Prostate gland (tissue), 2 donors: Measurements from ENCODE around the gene EGFLAM.

ENCODE experiments used
- CTCF ChIP-seq, 4 experiments: fragments of 200-600 bp in 2 of 4; fragments of 450-650 bp in 2 of 4; sonication (generic) in 2 of 4; IDR thresholded peaks; 1 replicate in 3 of 4; 2 replicates in 1 of 4; pipeline ENCODE4 v1.5.1; 2016 to 2019; ENCODE audit warnings: antibody characterized with exemption in 4 of 4, mild to moderate bottlenecking in 2 of 4, moderate library complexity in 2 of 4
- POLR2A ChIP-seq: fragments of 450-650 bp; IDR thresholded peaks from one replicate; pipeline ENCODE4 v1.6.1; 2016; ENCODE audit warnings: antibody characterized with exemption, mild to moderate bottlenecking
- POLR2AphosphoS5 ChIP-seq: sonication (generic); formaldehyde crosslinking; IDR thresholded peaks from one replicate; pipeline ENCODE4 v1.6.1; 2017; ENCODE audit warnings: antibody characterized with exemption

GRCh38 chr5:38263983-38264382, 5.6 kb downstream of the EGFLAM start:
- TF ChIP-seq CTCF (IDR thresholded peaks at IDR 0.05) (no peak), POLR2A (no peak), POLR2AphosphoS5 (no peak)
